WERI-Rb-1 (cell line): ENCODE results near the gene KRTAP4-16.
"Not testable (repeated sequence)": the region's sequence is repeated elsewhere in the genome, so short reads cannot be mapped to it uniquely, and the experiment has no call there.

ENCODE experiments used
- DNase-seq: peaks from one replicate; pipeline ENCODE4 v3.0.0-alpha.2; 2020
- H3K27ac ChIP-seq: fragments of 250-450 bp; sonication (Bioruptor Pico); 2 replicates; pipeline ENCODE4 v1.5.1; 2020; ENCODE audit warnings: mild to moderate bottlenecking, moderate library complexity
- H3K27me3 ChIP-seq: fragments of 250-450 bp; sonication (Bioruptor Pico); 2 replicates; pipeline ENCODE4 v1.5.1; 2021; ENCODE audit warnings: mild to moderate bottlenecking, low read depth, moderate library complexity; ENCODE audit not compliant: insufficient read depth, severe bottlenecking
- H3K36me3 ChIP-seq: fragments of 250-450 bp; sonication (Bioruptor Pico); 2 replicates; pipeline ENCODE4 v1.5.1; 2020; ENCODE audit warnings: mild to moderate bottlenecking, moderate library complexity
- H3K4me3 ChIP-seq: 2 replicates; pipeline ENCODE4 v1.5.1; 2011; ENCODE audit warnings: low read depth, mild to moderate bottlenecking, control low read depth, low read length
- H3K9me3 ChIP-seq: fragments of 250-450 bp; sonication (Bioruptor Pico); 2 replicates; pipeline ENCODE4 v1.5.1; 2021; ENCODE audit warnings: mild to moderate bottlenecking, moderate library complexity; ENCODE audit not compliant: severe bottlenecking
- TF ChIP-seq, protein P1 (sequence below): IDR thresholded peaks from 2 replicates; pipeline ENCODE4 v1.5.1; 2011; ENCODE audit warnings: low read depth, mild to moderate bottlenecking, control low read depth, inconsistent platforms, low read length

Gene KRTAP4-16

DNA sequence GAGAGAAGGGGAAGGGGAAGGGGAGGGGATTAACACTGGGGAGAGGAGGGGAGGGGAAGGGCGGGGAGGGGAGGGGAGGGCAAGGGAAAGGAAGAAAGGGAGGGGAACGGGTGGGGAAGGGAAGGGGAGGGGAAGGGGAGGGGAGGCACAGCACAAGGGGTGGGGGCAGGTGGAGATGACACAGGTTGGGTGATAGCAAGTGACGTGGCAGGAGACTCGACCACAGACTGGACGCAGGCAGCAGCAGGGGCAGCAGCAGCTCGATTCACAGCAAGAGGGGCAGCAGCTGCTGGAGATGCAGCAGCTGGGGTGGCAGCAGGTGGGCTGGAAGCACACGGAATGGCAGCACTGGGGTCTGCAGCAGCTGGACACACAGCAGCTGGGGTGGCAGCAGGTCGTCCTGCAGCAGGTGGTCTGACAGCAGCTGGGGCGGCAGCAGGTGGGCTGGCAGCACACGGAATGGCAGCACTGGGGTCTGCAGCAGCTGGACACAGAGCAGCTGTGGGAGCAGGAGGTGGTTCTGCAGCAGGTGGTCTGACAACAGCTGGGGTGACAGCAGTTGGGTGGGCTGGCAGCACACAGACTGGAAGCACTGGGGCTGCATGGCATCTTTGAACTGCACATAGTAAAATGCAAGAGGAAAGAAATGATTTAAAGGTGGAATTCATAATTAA is at the start of gene KRTAP4-16:
KRTAP4-16 (minus strand) TSS at position 624 of the 674 bp plus-strand sequence; CDS start at position 624, 0 bp downstream.
- Histone ChIP-seq H3K36me3 (no peaks in the 10 kb centered on the region), H3K27ac (no peak within 1 kb of the TSS), H3K4me3 (no peak within 1 kb of the TSS), H3K9me3 (no peaks in the 10 kb centered on the region), H3K27me3 (peaks cover 13% of the 10 kb centered on the region)
- TF ChIP-seq, protein P1, sequence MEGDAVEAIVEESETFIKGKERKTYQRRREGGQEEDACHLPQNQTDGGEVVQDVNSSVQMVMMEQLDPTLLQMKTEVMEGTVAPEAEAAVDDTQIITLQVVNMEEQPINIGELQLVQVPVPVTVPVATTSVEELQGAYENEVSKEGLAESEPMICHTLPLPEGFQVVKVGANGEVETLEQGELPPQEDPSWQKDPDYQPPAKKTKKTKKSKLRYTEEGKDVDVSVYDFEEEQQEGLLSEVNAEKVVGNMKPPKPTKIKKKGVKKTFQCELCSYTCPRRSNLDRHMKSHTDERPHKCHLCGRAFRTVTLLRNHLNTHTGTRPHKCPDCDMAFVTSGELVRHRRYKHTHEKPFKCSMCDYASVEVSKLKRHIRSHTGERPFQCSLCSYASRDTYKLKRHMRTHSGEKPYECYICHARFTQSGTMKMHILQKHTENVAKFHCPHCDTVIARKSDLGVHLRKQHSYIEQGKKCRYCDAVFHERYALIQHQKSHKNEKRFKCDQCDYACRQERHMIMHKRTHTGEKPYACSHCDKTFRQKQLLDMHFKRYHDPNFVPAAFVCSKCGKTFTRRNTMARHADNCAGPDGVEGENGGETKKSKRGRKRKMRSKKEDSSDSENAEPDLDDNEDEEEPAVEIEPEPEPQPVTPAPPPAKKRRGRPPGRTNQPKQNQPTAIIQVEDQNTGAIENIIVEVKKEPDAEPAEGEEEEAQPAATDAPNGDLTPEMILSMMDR, result no peak
- no peak for DNase-seq

DNA sequence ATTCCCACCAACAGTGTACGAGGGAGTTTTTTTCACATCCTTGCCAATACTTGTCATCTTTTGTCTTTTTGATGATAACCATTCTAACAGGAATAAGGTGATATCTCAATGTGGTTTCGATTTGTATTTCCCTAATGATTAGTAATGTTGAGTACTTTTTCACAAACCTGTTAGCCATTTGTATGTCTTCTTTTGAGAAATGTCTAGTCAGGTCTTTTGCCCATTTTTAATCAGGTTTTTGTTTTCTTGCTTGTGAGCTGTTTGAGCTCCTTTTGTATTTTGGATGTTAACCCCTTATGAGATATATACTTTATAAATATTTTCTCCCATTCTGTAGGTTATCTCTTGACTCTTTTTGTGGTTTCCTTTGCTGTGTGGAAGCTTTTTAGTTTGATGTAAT is 49.5 kb upstream of the KRTAP4-16 start:
- H3K27ac ChIP-seq, result no peak overlapping the region
- H3K4me3 ChIP-seq, result no peak overlapping the region
- no peak for DNase-seq
- H3K36me3 ChIP-seq, result no peaks in the 10 kb centered on the region
- TF ChIP-seq, protein P1, result no peak
- H3K9me3 ChIP-seq, result no peaks in the 10 kb centered on the region
- H3K27me3 ChIP-seq, result peaks cover 90% of the 10 kb centered on the region

DNA sequence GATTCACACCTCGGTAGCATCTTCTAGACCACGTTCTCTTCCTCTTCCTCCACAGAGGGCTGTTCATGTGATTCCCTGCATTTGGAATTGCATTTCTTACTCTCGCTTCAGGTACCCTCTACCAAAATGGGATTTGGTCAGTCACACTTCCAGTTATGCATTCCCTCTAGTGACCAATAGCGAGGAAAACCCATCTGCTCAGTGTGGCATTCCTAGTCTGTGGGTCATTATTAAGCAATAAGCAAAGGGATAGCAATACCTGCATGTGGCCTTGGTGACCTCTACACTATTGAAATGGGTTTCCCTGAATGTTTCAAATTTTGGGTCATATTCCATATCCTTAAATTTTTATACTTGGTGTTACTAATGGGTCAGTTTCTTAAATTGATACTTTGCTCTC is 48.0 kb upstream of the KRTAP4-16 start:
- TF ChIP-seq, protein P1, result no peak
- no peak overlapping the region for H3K27ac ChIP-seq
- DNase-seq, result no peak
- peaks cover 90% of the 10 kb centered on the region for H3K27me3 ChIP-seq
- H3K36me3 ChIP-seq, result no peaks in the 10 kb centered on the region
- H3K4me3 ChIP-seq, result no peak overlapping the region
- H3K9me3 ChIP-seq, result no peaks in the 10 kb centered on the region

DNA sequence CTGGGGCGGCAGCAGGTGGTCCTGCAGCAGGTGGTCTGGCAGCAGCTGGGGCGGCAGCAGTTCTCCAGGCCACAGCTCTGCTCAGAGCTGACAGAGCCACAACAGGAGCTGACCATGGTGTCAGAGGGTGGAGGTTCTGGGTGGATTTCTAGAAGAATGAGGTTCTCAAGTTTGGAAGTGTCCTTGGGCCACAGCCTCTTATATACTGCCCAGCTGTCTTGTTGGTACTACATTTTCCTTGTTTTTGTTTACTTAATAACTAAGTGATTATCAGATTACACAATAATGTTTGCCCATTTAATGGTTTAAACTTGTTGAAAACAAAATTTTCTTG is 47.6 kb upstream of the KRTAP4-16 start, which contains the start of gene KRTAP4-5:
KRTAP4-5 (minus strand) TSS at position 174 of the 334 bp plus-strand sequence; CDS start at position 116, 58 bp downstream.
- H3K36me3 ChIP-seq, result no peaks in the 10 kb centered on the region
- no peaks in the 10 kb centered on the region for H3K9me3 ChIP-seq
- DNase-seq, result no peak
- H3K4me3 ChIP-seq, result no peak within 1 kb of the TSS
- H3K27ac ChIP-seq, result no peak within 1 kb of the TSS
- H3K27me3 ChIP-seq, result peaks cover 90% of the 10 kb centered on the region
- TF ChIP-seq, protein P1, result no peak

DNA sequence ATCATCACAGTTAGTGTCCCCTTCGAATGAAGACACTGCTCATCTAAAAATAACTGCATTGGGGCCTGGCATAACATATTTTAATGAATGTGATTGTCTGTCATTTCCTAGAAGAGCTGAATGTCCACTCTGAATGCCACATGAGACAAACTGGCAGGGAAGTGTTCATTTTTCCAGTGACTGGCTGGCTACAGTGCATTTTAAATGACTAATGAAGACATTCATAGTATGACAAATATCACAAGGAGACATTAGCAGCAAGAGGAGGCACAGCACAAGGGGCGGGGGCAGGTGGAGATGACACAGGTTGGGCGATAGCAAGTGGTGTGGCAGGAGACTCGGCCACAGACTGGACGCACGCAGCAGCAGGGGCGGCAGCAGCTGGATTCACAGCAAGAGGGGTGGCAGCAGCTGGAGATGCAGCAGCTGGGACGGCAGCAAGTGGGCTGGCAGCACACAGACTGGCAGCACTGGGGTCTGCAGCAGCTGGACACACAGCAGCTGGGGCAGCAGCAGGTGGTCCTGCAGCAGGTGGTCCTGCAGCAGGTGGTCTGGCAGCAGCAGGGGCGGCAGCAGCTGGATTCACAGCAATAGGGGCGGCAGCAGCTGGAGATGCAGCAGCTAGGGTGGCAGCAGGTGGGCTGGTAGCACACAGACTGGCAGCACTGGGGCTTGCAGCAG is 47.1 kb upstream of the KRTAP4-16 start:
- not testable (repeated sequence) for H3K36me3 ChIP-seq, H3K4me3 ChIP-seq, H3K9me3 ChIP-seq, DNase-seq, H3K27ac ChIP-seq
- H3K27me3 ChIP-seq, result peaks cover 90% of the 10 kb centered on the region

DNA sequence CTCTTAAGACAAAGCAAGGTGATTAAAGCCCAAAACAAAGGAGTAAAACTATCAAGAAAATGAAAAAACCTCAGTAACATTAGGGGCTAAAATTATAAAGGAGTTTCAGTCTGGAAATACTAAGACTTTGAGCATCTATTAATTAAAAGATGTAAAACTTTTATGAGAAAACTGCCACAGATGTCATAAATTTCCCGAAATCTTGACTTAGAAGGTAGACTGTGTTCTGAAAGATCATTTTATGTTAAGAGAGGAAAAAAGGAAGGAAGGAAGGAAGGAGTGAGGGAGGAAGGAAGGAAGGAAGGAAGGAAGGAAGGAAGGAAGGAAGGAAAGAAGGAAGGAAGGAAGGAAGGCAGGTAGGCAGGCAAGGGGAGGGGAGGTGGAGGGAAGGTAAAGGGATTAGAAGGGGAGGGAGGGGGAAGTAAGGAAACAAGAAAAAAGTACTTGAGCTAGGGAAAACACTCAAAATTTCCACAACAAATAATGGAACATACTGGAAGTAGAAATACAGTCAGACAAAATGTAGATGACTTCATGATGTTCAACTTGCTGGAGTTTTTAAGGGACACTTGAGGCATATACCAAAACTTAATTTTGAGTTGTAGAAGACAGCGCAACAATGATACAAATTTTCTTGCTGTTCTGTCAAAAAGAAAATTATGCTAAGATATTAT is 45.7 kb upstream of the KRTAP4-16 start:
- TF ChIP-seq, protein P1, result no peak
- H3K36me3 ChIP-seq, result no peaks in the 10 kb centered on the region
- peaks cover 87% of the 10 kb centered on the region for H3K27me3 ChIP-seq
- no peaks in the 10 kb centered on the region for H3K9me3 ChIP-seq
- no peak for DNase-seq
- H3K27ac ChIP-seq, result no peak overlapping the region
- H3K4me3 ChIP-seq, result no peak overlapping the region
